Measurements from ENCODE around the gene HOXB9.

HOXB9 gene

DNA sequence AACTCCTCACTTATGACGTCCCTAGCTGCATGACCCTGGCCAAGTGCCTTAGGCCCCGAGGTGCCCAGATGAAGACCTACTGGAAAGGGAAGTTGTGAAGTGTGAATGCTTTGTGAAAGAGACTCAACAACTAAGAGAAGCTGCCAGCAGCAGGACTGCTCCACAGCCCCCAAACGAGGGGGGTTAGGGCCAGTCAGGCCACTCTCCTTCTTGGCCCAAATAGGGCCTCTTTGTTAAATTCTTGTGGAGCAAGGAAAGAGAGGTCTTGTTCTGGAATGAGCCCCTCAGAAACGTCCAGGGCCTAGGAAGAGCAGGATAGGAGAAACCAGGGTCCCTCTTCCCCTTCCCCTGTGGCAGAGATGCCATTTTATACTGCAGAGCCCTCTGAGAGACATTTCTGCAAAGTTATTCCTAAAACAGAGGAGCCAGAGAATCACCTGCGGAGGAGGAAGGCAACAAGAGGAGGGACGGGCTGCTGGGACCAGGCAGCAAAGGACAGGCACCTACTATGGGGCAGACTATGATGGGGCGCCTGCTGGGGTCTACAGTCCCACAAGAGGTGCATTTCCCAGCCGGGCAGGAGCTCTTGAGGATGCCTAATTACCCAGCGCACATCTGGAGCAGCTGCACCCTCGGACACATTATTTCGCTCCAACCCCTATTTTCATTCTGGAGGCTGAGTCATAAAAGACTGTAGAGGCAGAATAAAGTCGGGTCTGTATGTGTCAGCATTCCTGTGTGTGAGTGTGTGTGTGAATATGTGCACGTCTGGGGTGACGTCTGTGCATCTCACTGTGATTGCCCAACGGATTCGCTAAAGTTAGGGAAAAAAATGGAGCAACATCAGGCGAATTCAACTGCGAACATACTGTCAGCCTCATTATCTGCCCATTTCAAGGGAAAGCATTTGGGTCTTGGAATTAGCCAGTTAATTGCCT is 11.4 kb upstream of the HOXB9 start:
- Histone ChIP-seq H3K36me3 (ENCODE audit: insufficient read depth, low read length) (no peaks in the 10 kb centered on the region), H3K4me1 (ENCODE audit: control insufficient read depth, insufficient read depth, low read length, unreplicated experiment) (no peaks in the 10 kb centered on the region), H3K27ac (ENCODE audit: low read depth, low read length) (no peak overlapping the region)

DNA sequence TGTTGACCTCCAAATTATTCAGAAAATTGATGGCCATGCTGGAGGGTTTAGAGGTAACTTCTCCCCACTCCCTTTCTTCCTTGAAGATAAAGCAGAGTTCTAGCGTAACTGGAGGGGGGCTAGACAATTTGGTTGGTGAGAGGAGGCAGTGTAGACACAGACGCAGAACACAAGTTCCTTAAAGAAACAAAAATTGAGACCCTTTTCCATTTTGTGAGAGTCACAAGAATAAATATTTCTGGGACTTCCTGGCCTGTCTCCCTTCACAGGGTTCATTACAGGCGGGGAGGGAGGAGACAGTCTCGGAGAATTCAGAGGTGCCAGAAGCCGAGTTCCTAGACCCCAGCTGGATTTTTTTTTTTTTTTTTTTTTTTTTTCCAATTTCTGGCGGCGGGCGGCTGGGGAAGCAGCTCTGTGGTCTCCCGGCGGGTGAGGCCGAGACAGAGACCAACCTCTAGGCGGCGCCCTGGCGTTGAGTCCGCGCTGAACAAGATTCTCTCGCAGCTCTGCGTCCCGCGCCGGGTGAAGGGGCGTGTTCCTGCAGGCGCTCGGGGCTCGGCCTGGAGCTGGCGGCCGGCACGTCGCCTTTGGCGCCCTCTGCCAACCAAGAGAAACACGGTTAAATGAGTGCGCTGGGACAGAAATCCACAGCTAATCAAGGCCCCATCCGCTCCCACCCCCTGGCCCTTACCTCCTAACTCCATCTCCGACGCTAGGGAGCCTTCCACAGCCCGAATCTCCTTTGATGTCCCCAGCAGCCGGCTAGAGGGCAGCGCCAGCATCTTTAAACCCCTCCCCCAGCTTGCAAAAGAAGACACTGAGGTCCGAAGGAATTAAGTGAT is 10.2 kb upstream of the HOXB9 start:
- H3K4me3 ChIP-seq (ENCODE audit: low read depth, low read length): no peak overlapping the region
- no peaks in the 10 kb centered on the region for H3K79me2 ChIP-seq (ENCODE audit: control insufficient read depth, insufficient read depth, low read length, unreplicated experiment)
- no peaks in the 10 kb centered on the region for H3K4me1 ChIP-seq (ENCODE audit: control insufficient read depth, insufficient read depth, low read length, unreplicated experiment)
- peaks cover 100% of the 10 kb centered on the region for H3K27me3 ChIP-seq (ENCODE audit: insufficient read depth, low read length)
- H3K27ac ChIP-seq (ENCODE audit: low read depth, low read length): no peak overlapping the region
- no peak overlapping the region for H2AFZ ChIP-seq (ENCODE audit: low read length, unreplicated experiment)
- H3K36me3 ChIP-seq (ENCODE audit: insufficient read depth, low read length): no peaks in the 10 kb centered on the region

More for the DNA sequence above, 11.4 kb upstream of the HOXB9 start:
- no peak overlapping the region for H3K4me3 ChIP-seq (ENCODE audit: low read depth, low read length)
- no peaks in the 10 kb centered on the region for H3K79me2 ChIP-seq (ENCODE audit: control insufficient read depth, insufficient read depth, low read length, unreplicated experiment)
- no peak overlapping the region for H2AFZ ChIP-seq (ENCODE audit: low read length, unreplicated experiment)
- peaks cover 100% of the 10 kb centered on the region for H3K27me3 ChIP-seq (ENCODE audit: insufficient read depth, low read length)

DNA sequence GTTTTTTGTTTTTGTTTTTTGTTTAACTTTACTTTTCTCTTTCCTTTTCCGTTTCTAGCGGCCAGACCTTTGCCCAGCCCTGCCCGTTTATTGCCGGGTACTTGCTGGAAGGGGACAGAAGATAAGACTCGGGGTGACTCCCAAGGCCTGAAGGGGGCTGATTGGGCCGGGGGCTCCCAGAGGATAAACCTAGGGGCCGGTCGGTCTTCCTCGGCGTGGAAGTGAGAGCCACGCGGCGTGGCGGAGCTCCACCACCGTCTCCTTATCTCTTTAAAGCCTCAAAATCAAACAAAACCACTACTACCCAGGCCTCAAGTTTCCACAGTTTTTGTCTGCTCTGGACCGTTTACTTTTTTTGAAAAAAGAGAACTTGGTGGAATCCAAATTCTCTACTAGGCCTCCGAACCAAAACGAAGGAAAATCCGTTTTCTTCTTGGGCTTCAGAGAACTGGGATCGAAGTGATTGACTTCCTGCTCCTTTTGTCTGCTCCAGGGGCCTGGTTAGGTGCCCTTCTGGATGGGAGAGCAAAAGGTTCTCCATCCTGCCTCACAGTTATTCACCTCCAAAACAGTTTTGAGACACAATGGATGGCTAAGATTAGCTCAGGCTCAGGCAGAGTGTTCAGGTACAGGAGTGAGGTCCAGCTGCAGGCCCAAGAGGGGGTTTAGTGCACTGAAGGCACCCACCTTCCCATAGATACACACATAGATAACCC is 8.5 kb upstream of the HOXB9 start:
- Histone ChIP-seq H3K36me3 (ENCODE audit: insufficient read depth, low read length) (no peaks in the 10 kb centered on the region), H3K27ac (ENCODE audit: low read depth, low read length) (no peak overlapping the region), H3K79me2 (ENCODE audit: control insufficient read depth, insufficient read depth, low read length, unreplicated experiment) (no peaks in the 10 kb centered on the region), H3K4me1 (ENCODE audit: control insufficient read depth, insufficient read depth, low read length, unreplicated experiment) (no peaks in the 10 kb centered on the region), H3K27me3 (ENCODE audit: insufficient read depth, low read length) (peaks cover 100% of the 10 kb centered on the region), H3K4me3 (ENCODE audit: low read depth, low read length) (no peak overlapping the region), H2AFZ (ENCODE audit: low read length, unreplicated experiment) (no peak overlapping the region)

DNA sequence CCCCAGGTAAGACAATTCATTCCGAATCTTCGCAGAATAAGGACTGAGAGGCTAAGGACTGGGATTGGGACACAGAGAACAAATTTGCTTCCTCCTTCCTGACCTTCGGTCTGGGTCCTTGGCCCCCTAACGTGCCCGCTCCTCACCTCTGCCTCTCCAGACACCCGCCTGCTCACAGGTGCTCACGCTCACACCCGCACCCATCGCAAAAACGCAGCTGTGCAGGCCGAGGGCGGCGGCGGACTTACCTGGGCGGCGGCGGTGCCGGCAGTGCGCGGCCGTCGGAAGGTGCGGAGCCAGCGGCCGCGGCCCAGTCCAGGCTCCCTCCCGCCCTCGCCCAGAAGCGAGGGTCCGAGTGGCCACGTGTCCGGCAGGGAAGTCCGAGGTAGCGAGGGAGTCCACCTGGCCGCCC is 7.1 kb upstream of the HOXB9 start:
- H3K36me3 ChIP-seq (ENCODE audit: insufficient read depth, low read length): no peaks in the 10 kb centered on the region
- no peak overlapping the region for H3K27ac ChIP-seq (ENCODE audit: low read depth, low read length)
- H3K4me1 ChIP-seq (ENCODE audit: control insufficient read depth, insufficient read depth, low read length, unreplicated experiment): no peaks in the 10 kb centered on the region
- no peaks in the 10 kb centered on the region for H3K79me2 ChIP-seq (ENCODE audit: control insufficient read depth, insufficient read depth, low read length, unreplicated experiment)
- no peak overlapping the region for H2AFZ ChIP-seq (ENCODE audit: low read length, unreplicated experiment)
- H3K27me3 ChIP-seq (ENCODE audit: insufficient read depth, low read length): peaks cover 100% of the 10 kb centered on the region
- H3K4me3 ChIP-seq (ENCODE audit: low read depth, low read length): no peak overlapping the region

DNA sequence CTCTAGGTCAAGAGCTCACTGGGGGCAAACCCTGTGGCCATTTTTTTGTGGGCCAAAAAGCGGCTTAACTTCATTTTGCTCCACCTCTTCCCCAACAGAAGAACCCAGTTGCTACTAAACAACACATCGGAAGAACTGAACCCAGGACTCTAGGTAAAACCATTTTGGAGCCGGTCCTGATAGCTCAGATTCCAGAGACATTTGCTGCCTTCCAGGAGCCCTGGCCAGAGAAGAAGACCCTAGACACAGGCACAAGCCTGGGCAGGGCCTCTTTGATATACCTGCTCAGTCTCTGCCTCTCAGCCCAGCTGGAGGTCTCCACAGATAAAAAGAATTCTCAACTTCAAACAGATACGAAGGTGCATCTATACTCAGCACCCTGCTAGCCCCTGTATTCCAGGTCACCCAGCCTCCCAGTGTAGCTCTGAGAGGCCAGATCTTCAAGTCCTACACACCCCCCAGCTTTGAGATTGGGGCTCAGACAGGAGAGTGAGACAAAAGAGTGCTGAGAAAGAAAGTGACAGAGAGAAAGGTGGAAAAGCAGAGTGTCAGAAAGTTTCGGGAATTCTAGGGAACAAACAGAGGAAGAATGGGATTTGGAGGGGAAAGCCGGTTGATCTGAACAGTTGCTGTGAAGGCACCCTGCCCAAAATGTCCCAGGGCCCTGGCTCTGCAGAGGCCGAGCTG is 6.6 kb upstream of the HOXB9 start:
- Histone ChIP-seq H2AFZ (ENCODE audit: low read length, unreplicated experiment) (no peak overlapping the region), H3K36me3 (ENCODE audit: insufficient read depth, low read length) (no peaks in the 10 kb centered on the region), H3K79me2 (ENCODE audit: control insufficient read depth, insufficient read depth, low read length, unreplicated experiment) (no peaks in the 10 kb centered on the region), H3K27me3 (ENCODE audit: insufficient read depth, low read length) (peaks cover 100% of the 10 kb centered on the region), H3K27ac (ENCODE audit: low read depth, low read length) (no peak overlapping the region), H3K4me3 (ENCODE audit: low read depth, low read length) (no peak overlapping the region), H3K4me1 (ENCODE audit: control insufficient read depth, insufficient read depth, low read length, unreplicated experiment) (no peaks in the 10 kb centered on the region)

DNA sequence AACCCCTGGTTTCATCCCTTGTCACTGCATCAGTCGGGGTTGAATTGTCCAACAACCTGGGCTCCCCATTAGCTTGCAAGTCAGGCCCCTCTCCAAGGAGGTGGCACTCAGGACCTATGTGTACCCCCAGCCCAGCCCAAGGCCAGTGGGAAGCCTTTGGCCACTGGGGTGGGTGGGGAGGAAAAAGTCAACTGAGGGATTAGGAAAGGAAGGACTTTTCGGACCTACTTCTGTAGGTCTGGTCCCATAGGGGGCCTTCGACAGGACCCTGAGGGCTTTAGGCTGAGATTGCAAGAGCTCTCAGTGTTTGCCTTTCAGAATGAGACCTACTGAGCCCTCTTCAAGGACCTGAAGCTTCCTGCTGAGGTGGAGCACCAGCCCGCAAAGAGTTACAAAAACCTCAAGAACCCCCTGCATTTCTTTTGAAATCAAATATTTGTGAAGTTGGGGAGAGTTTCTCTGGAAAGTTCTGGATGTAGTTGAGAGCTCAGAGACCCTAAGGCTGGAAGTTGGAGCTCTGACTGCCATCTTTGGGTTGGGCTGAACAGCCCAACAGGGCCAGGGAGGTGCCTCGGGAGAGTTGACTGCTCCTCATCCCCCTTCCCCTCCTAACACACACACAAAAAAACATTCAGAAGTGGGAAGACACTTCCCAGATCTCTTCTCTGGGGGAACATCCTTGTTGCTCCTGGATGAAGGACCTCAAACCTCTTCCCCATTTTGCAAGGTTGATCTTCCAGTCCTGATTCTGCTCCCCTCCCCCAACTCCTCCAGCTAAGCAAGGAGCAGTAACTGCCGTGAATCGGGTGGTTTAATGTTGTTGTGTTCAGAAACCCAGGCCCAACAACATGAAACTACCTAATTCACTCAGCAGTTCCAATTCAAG is 5.8 kb upstream of the HOXB9 start:
- Histone ChIP-seq H3K4me1 (ENCODE audit: control insufficient read depth, insufficient read depth, low read length, unreplicated experiment) (no peaks in the 10 kb centered on the region), H2AFZ (ENCODE audit: low read length, unreplicated experiment) (no peak overlapping the region), H3K36me3 (ENCODE audit: insufficient read depth, low read length) (no peaks in the 10 kb centered on the region), H3K27ac (ENCODE audit: low read depth, low read length) (no peak overlapping the region), H3K79me2 (ENCODE audit: control insufficient read depth, insufficient read depth, low read length, unreplicated experiment) (no peaks in the 10 kb centered on the region), H3K27me3 (ENCODE audit: insufficient read depth, low read length) (peaks cover 100% of the 10 kb centered on the region), H3K4me3 (ENCODE audit: low read depth, low read length) (no peak overlapping the region)

DNA sequence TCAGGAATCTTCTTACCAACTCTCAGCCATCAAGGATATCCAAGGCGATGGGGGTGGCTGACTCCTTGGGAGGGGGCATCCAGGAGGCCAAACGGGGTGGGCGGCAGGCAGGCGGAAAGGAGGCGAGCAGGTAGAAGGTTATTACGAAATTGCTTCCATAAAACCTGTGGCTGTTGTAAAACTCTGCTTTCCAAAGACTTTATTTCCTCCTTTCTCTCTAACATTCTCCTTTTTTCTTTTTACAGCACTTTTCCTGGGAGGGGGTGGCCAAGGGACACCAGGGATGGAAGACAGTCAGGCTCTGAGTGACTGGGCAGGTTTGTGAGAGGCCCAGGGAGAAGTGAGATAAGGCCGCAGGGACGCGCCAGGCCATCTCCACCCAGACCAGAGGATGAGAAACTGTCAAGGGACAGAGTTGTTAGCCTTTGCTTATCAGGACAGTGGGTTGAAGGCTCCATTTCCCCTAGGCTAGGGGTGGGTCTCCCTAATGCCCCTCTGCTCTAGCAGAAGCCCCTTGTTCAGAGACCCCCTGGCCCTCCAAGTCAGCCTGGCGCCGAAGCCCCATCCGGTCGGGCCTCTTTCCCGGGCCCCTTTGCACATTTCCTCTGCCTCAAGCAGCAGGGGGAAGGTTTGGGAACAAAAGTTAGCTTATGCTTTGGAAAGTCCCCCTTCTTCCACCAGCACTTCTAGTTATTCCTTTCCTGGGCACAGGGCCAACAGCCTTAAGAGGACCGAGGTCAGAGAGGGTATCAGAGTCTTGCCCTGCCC is 5.0 kb upstream of the HOXB9 start:
- Histone ChIP-seq H3K27me3 (ENCODE audit: insufficient read depth, low read length) (peaks cover 99% of the 10 kb centered on the region), H3K4me3 (ENCODE audit: low read depth, low read length) (no peak overlapping the region), H3K4me1 (ENCODE audit: control insufficient read depth, insufficient read depth, low read length, unreplicated experiment) (no peaks in the 10 kb centered on the region), H3K79me2 (ENCODE audit: control insufficient read depth, insufficient read depth, low read length, unreplicated experiment) (no peaks in the 10 kb centered on the region), H2AFZ (ENCODE audit: low read length, unreplicated experiment) (no peak overlapping the region), H3K36me3 (ENCODE audit: insufficient read depth, low read length) (no peaks in the 10 kb centered on the region), H3K27ac (ENCODE audit: low read depth, low read length) (no peak overlapping the region)

DNA sequence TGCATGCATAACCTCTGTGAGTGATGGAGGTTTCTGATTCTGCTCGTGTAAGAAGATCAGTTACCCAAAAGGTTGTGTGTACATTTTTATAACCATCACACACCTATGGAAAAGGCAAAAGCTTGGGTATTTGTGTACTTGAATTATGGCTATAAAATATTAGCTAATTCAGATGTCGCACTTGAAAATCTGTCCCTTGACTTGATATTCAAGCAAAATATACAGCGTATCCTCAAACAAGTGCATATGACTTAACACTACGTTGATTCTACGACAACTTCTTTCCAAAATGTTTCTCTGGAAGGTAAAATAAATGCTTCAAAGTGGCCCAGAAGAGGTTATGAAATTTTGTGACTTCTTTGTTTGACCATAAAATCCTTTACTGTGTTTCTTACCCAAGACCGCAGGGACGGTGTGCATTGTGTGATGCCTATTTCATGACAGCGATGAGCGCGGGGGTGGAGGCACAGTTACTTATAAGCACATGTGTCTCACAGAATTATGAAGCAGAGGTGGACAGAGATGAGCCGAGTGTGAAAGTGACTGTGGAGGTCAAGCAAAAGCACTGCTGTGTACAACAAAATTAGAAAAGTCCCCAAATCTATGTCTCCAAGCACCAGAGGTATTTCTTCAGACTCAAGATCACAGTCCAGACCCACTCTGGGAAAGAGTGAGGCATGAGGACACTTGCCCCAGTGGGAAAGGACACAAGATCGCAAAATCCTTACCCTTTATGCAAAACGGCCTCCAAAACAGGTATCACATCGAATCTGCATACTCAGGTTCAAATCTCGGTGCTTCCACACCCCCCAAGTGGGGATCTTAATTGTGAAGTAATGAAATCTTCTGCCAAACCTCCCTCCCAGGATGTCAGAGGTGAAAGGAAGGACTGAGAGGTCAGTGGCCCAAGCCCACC is 4.1 kb upstream of the HOXB9 start:
- Histone ChIP-seq H3K79me2 (ENCODE audit: control insufficient read depth, insufficient read depth, low read length, unreplicated experiment) (no peaks in the 10 kb centered on the region), H3K4me1 (ENCODE audit: control insufficient read depth, insufficient read depth, low read length, unreplicated experiment) (no peaks in the 10 kb centered on the region), H3K27me3 (ENCODE audit: insufficient read depth, low read length) (peaks cover 98% of the 10 kb centered on the region), H2AFZ (ENCODE audit: low read length, unreplicated experiment) (no peak overlapping the region), H3K27ac (ENCODE audit: low read depth, low read length) (no peak overlapping the region), H3K4me3 (ENCODE audit: low read depth, low read length) (no peak overlapping the region), H3K36me3 (ENCODE audit: insufficient read depth, low read length) (no peaks in the 10 kb centered on the region)

Measured in ACC112 (cell line).